Stimulated activated CD8-positive, alpha-beta memory T cell treated with anti-CD3 and anti-CD28 coated beads, Interleukin-15, amount 100 ng/mL, for 4 hours (primary cell): ENCODE results near the gene MTX3.

ENCODE experiments used
- DNase-seq, 2 donors: peaks; one replicate each; pipeline ENCODE4 v3.0.0-alpha.2; 2020; ENCODE audit warnings: low read depth in 2 of 2

Gene MTX3

DNA sequence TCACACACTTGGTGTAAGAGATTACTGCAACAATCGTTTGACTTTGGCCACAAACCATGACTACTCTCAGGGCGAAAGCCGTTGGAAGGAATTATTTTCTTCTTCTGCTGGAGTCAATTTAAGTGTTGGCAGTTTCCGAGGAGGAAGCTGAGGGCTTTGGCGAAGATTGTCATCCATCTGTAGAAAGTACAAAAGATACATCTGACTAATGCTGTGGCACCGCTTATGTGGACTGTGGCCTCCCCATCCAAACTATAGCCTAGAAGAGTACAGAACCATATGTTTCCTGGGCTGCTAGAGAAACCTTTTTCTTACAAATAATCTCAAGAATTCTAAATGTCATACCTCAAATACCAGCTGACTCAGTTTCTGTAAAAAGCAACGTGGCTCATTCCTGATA lies 7.4 kb downstream of the MTX3 start:
- DNase-seq, result no peak

GRCh38 chr5:79982136-79982535 lies 8.9 kb downstream of the MTX3 start:
- DNase-seq, result no peak

- DNase-seq, result no peak
These were observed 14.1 kb downstream of the MTX3 start for GRCh38 chr5:79976759-79977515.

- no peak for DNase-seq
These were observed 15.6 kb downstream of the MTX3 start for GRCh38 chr5:79975422-79975821.

GRCh38 chr5:79974886-79975285 lies 16.2 kb downstream of the MTX3 start:
- DNase-seq, result no peak

DNA sequence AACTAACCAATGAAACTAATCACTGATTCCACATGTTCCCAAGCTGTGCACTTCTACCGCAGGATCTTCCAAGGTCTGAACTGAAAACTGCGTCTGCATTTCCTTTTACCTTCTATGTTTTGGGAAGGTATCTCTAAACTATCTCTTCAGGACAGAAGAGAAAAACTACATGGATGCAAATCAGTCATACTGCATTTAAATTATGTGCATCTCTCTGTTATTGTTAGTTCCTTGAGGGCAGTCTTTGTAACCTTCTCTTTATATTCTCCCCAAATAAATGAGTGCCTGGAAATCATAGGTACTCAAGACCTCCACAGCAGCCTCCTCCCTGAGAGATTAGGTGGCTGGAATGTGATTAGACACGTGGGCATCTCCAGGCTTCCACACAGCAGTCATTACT lies 17.1 kb downstream of the MTX3 start:
- DNase-seq, result no peak

- no peak for DNase-seq
These were observed 17.6 kb downstream of the MTX3 start for GRCh38 chr5:79973511-79973910.

DNA sequence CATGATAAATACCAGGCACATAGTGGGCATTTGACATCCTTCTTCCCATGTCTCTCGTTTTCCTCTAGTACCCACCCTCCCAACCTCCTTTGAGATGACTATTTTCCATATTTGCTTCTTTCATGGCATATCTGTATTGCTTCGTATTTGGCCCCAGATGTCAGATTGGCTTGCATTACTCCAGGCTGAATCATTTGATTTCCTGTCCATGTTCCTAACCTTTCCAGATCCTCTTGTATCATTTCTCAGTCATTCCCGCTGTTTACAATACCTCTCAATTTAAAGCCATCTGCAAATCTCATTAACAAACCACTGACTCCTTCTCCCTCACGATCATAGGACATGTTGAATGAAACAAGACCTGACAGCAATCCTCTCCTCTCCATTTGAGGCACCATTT lies 19.9 kb downstream of the MTX3 start:
- no peak for DNase-seq

GRCh38 chr5:79966448-79966847 lies 24.6 kb downstream of the MTX3 start:
- no peak for DNase-seq

DNA sequence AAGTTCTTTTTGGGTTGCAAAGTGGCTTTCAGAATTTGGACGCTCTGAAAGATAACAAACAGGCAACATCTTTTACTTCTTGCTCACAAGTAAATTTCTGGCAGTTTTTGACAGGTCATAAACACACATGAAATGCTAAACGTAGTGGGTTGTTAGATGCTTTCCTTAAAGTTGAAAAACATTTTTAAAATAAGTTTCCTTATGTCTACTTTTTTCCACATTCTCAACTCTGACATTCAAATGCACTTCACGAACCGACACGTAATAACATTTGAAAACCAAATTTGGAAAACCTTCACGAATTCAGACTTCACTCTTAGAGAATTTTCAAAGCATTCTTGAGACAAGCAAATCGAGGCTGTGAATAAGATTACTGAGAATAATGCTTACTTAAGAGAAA lies 26.9 kb downstream of the MTX3 start:
- DNase-seq, result no peak

- no peak for DNase-seq
These were observed 27.6 kb downstream of the MTX3 start for GRCh38 chr5:79963261-79964061.

DNA sequence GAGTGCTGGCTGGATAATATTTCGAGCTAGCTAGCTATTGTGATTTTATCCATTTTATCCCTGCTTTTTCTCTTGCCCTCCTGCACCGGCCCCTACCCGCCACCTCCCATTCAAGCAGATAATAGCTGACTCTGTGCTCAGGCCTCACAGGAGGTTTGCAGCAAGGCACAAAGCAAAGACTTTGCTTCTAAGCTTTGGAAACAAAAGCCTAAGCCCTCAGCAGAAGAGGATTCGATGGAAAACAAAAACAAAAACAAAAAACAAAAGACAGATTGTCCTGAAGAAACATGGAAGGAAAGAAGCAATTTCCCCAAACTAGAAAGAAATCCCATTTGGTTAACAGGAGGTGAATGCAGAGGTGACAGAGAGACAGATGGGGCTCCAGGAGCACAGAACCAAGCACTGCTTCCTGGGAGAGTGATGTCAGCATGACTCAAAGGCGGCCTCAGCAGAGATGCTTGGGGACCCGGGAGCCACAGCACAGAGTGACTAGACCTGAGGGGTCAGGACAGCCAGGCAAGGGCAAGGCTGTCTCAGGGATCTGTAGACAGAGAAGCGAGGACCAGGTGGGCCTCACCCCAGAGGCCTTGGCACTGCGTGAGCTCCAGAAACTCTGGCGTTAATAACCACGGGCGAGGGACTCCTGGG lies 28.4 kb downstream of the MTX3 start:
- DNase-seq, result no peak

DNA sequence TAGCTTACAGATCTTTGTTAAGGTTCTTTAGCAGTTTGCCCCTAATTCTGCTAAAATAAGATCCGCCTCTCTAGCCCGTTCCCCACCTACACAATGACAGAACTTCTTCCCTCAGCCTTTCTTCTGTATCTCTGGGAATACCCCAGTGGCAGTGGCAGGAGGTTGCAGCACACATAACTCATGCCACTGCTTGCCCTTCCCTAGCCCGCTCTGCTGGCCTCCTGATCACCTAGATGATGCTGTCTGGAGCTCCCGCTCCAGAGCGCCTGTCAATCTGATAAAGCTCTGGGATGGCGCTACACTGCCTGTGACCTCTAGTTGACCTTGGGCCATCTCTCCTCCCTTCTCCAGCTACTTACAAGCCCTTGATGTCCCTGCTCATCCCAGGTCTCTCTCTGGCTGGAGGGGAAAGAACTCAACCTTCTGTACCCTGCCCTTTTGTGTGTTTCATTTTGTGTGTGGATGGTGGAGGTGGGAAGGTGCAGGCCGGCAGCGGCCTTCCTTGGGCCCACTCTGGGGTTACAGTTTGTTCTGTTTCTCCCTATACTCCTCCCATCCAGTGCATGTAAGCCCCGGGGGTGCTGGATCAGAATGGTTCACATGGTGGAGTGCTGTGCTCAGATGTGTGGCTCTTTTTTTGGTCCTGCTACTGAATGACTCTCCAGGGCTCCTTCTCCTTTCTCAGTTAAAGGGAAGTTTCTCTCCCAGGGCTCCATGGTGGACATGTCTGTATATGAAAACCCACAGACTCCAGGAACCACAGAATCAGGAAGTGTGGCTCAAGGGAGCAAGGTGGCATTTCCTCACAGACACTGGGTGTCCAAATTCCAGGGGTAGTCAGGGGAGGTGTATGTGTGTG lies 29.1 kb downstream of the MTX3 start:
- DNase-seq, result no peak

DNA sequence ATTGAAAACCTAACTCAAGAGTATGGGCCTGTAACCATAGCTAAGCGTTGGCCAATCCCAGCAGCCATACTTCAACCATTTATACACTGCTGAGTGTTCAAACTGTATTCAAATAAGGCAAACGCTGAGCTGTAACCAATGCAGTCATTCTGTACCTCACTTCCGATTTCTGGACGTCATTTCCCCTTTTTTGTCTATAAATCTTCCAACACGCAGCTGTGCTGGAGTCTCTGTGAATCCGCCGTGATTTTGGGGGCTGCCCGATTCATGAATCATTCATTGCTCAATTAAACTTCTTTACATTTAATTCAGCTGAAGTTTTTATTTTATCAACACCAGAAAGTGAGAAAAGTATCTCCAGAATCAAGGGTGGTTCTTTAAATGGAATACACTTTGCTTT lies 31.7 kb downstream of the MTX3 start:
- DNase-seq, result no peak

GRCh38 chr5:79955941-79956670 lies 35.0 kb downstream of the MTX3 start:
- no peak for DNase-seq

GRCh38 chr5:79955356-79955895 lies 35.6 kb downstream of the MTX3 start:
- no peak for DNase-seq

- DNase-seq, result no peak
These were observed 36.4 kb downstream of the MTX3 start for GRCh38 chr5:79954620-79955019.

DNA sequence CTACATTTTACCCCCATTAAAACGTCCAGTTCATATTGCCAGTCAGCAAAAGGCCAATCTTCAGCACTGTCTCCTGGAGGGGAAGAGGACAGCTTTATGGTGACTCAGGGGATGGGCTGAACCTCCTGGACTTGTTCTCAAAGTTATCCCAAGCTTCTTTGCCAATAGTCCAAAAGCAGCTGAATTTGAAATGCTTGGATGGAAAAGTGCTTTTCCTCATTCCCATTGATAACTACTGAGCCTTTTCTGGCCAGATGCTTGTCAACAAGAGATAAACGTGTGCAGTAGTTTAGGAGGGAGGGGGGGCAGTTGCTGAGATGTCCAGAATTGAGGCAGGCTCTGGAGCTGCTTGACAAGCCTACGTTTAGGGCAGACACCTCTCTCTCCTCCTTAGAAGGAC lies 43.5 kb downstream of the MTX3 start:
- no peak for DNase-seq

DNA sequence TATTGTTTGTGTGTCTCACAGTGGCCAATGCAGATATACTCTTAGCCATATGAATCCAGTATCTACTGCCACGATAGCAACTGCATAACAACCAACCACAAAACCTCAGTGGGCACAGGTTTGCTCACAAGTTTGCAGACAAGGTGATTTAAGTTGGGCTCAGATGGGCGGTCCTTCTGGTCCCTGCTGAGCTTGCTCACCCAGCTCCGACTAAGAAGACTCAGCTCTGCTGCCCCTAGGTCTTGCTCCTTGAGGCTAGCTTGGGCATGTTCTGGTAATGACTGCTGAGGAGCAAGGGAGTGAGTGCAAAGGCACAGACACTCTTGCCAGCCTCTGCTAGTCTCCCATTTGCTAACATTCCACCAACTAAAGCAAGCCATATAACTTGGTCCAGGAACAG lies 52.6 kb downstream of the MTX3 start:
- DNase-seq, result no peak

DNA sequence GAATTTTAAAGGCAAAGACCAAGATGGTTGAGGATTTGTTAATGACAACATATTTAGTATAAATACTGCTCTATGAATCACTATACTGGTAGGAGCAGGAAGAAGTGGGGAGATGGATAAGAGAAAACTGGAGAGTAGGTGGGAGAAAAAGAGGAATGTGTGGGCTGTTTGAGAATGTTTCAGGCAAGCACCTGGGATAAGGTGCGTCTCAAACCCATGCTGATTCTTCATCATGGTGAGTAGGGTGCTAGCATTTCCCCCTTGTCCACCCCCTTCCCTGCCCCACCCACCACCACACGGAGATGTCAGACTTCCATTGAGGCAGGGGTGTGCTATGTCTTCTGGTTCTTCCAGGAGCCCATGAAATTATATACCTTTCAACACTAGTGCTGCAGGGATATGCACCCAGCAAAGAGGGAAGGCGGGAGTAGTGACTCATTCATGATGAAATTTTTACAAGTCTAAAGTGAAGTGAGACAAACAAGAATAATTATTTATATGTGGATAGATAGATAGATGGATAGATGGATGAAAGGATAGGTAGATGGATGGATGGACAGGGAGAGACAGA lies 54.3 kb downstream of the MTX3 start:
- DNase-seq, result no peak
